ENCODE data around the gene EFCC1.

EFCC1 gene

DNA sequence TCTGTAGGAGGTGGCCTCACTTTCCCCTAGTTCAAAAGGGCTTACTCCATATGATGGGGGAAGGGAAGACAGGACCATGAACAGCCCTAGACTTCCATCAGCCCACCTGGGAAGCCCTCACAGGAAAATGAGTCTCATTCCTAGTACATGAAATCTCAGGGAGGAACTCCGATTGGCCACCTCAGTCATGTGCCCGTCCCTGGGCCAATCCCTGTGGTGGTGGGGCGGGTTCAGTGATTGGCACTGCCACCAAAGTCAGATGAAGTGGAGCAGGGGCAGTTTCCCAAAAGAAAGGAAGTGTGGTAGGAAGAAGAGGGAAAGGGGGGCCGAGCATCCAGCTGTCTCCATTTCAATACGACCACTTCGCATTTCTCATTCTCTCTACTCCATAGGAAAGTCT, 33.5 kb downstream of the EFCC1 start:
- no peak for TF ChIP-seq SNAI2 (CRISPR knock-in tag; IDR thresholded peaks at IDR 0.05)
- TF ChIP-seq, protein P1, sequence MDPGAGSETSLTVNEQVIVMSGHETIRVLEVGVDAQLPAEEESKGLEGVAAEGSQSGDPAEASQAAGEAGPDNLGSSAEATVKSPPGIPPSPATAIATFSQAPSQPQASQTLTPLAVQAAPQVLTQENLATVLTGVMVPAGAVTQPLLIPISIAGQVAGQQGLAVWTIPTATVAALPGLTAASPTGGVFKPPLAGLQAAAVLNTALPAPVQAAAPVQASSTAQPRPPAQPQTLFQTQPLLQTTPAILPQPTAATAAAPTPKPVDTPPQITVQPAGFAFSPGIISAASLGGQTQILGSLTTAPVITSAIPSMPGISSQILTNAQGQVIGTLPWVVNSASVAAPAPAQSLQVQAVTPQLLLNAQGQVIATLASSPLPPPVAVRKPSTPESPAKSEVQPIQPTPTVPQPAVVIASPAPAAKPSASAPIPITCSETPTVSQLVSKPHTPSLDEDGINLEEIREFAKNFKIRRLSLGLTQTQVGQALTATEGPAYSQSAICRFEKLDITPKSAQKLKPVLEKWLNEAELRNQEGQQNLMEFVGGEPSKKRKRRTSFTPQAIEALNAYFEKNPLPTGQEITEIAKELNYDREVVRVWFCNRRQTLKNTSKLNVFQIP (CRISPR knock-in tag; IDR thresholded peaks at IDR 0.05; ENCODE audit: borderline replicate concordance, low read depth) = no peak
- no peak for TF ChIP-seq ZFP3 (CRISPR knock-in tag; IDR thresholded peaks at IDR 0.05)
- TF ChIP-seq, protein P2, sequence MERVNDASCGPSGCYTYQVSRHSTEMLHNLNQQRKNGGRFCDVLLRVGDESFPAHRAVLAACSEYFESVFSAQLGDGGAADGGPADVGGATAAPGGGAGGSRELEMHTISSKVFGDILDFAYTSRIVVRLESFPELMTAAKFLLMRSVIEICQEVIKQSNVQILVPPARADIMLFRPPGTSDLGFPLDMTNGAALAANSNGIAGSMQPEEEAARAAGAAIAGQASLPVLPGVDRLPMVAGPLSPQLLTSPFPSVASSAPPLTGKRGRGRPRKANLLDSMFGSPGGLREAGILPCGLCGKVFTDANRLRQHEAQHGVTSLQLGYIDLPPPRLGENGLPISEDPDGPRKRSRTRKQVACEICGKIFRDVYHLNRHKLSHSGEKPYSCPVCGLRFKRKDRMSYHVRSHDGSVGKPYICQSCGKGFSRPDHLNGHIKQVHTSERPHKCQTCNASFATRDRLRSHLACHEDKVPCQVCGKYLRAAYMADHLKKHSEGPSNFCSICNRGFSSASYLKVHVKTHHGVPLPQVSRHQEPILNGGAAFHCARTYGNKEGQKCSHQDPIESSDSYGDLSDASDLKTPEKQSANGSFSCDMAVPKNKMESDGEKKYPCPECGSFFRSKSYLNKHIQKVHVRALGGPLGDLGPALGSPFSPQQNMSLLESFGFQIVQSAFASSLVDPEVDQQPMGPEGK (CRISPR knock-in tag; IDR thresholded peaks at IDR 0.05; ENCODE audit: borderline replicate concordance) = no peak
- no peak for TF ChIP-seq OSR1 (CRISPR knock-in tag; IDR thresholded peaks at IDR 0.05)
- TF ChIP-seq ISL1 (CRISPR knock-in tag; IDR thresholded peaks at IDR 0.05) = no peak
- TF ChIP-seq TCF4 (CRISPR knock-in tag; IDR thresholded peaks at IDR 0.05; ENCODE audit: borderline replicate concordance) = no peak
- TF ChIP-seq ZNF565 (CRISPR knock-in tag; conservative IDR thresholded peaks at IDR 0.05; ENCODE audit: low read depth) = no peak
- no peak for TF ChIP-seq BACH2 (CRISPR knock-in tag; IDR thresholded peaks at IDR 0.05; ENCODE audit: borderline replicate concordance)
- no peak for TF ChIP-seq GLIS3 (CRISPR knock-in tag; IDR thresholded peaks at IDR 0.05)
- no peak for TF ChIP-seq ZC3H10 (CRISPR knock-in tag; IDR thresholded peaks at IDR 0.05)
- TF ChIP-seq, protein P3, sequence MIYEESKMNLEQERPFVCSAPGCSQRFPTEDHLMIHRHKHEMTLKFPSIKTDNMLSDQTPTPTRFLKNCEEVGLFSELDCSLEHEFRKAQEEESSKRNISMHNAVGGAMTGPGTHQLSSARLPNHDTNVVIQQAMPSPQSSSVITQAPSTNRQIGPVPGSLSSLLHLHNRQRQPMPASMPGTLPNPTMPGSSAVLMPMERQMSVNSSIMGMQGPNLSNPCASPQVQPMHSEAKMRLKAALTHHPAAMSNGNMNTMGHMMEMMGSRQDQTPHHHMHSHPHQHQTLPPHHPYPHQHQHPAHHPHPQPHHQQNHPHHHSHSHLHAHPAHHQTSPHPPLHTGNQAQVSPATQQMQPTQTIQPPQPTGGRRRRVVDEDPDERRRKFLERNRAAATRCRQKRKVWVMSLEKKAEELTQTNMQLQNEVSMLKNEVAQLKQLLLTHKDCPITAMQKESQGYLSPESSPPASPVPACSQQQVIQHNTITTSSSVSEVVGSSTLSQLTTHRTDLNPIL (CRISPR knock-in tag; IDR thresholded peaks at IDR 0.05; ENCODE audit: low read depth) = no peak
- no peak for TF ChIP-seq ZNF8 (CRISPR knock-in tag; IDR thresholded peaks at IDR 0.05)
- TF ChIP-seq ZFP30 (CRISPR knock-in tag; IDR thresholded peaks at IDR 0.05) = no peak
- no peak for TF ChIP-seq TOX (CRISPR knock-in tag; IDR thresholded peaks at IDR 0.05; ENCODE audit: borderline replicate concordance)
- TF ChIP-seq PPARA (CRISPR knock-in tag; IDR thresholded peaks at IDR 0.05; ENCODE audit: borderline replicate concordance) = no peak
- TF ChIP-seq, protein P4, sequence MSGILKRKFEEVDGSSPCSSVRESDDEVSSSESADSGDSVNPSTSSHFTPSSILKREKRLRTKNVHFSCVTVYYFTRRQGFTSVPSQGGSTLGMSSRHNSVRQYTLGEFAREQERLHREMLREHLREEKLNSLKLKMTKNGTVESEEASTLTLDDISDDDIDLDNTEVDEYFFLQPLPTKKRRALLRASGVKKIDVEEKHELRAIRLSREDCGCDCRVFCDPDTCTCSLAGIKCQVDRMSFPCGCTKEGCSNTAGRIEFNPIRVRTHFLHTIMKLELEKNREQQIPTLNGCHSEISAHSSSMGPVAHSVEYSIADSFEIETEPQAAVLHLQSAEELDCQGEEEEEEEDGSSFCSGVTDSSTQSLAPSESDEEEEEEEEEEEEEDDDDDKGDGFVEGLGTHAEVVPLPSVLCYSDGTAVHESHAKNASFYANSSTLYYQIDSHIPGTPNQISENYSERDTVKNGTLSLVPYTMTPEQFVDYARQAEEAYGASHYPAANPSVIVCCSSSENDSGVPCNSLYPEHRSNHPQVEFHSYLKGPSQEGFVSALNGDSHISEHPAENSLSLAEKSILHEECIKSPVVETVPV (CRISPR knock-in tag; IDR thresholded peaks at IDR 0.05) = no peak
- no peak for TF ChIP-seq ZNF70 (CRISPR knock-in tag; IDR thresholded peaks at IDR 0.05)
- TF ChIP-seq CSDC2 (CRISPR knock-in tag; IDR thresholded peaks at IDR 0.05) = no peak
- ATAC-seq = peak; percentile 73

DNA sequence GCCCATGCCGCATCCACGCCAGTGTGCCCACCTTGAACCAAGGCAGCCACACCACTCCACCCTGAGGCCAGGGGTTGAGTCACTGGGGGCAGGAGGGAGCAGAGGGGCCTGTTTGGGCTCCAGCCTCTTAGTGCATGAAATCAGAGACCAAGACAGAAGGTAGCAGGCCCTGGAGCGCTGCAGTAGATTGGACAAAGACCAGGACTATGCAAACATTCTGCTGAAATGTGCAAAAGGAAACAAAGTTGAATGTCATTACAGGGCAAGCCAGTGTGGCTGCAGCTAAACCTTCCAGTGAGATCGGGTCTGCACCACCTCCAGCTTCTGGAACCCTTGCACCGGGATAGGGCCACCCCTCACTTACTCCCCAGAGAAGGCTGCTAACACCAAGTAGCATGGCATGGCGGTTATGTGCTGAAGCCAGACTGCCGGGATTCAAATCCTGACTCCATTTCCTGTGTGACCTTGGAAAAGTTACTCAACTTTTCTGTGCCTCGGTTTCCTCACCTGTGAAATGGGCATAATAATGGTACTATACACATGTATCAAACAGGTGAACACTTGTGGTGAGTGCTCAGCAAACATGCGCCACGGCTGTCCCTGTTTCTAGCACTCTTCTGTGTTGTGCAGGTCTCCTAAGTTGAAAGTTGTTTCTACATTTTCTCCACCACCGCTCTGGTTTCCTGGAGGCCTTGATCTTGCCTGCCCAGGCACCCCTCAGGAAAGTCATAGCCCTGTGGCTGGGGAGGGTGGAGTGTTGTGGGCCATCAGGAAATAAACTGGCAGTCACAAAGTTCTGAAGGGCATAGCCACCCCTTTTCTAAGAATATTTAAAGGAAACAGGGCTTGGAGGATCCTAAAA, 34.5 kb downstream of the EFCC1 start:
- ATAC-seq = no peak
- TF ChIP-seq, protein P2 (CRISPR knock-in tag; IDR thresholded peaks at IDR 0.05; ENCODE audit: borderline replicate concordance) = no peak
- TF ChIP-seq ZNF70 (CRISPR knock-in tag; IDR thresholded peaks at IDR 0.05) (no peak), BACH2 (CRISPR knock-in tag; IDR thresholded peaks at IDR 0.05; ENCODE audit: borderline replicate concordance) (no peak), ZC3H10 (CRISPR knock-in tag; IDR thresholded peaks at IDR 0.05) (no peak), ISL1 (CRISPR knock-in tag; IDR thresholded peaks at IDR 0.05) (no peak), ZNF8 (CRISPR knock-in tag; IDR thresholded peaks at IDR 0.05) (no peak), GLIS3 (CRISPR knock-in tag; IDR thresholded peaks at IDR 0.05) (no peak), RARB (CRISPR knock-in tag; IDR thresholded peaks at IDR 0.05) (no peak), TOX (CRISPR knock-in tag; IDR thresholded peaks at IDR 0.05; ENCODE audit: borderline replicate concordance) (no peak), PPARA (CRISPR knock-in tag; IDR thresholded peaks at IDR 0.05; ENCODE audit: borderline replicate concordance) (no peak), ZNF565 (CRISPR knock-in tag; conservative IDR thresholded peaks at IDR 0.05; ENCODE audit: low read depth) (no peak)
- TF ChIP-seq, protein P3 (CRISPR knock-in tag; IDR thresholded peaks at IDR 0.05; ENCODE audit: low read depth) = no peak
- TF ChIP-seq, protein P5, sequence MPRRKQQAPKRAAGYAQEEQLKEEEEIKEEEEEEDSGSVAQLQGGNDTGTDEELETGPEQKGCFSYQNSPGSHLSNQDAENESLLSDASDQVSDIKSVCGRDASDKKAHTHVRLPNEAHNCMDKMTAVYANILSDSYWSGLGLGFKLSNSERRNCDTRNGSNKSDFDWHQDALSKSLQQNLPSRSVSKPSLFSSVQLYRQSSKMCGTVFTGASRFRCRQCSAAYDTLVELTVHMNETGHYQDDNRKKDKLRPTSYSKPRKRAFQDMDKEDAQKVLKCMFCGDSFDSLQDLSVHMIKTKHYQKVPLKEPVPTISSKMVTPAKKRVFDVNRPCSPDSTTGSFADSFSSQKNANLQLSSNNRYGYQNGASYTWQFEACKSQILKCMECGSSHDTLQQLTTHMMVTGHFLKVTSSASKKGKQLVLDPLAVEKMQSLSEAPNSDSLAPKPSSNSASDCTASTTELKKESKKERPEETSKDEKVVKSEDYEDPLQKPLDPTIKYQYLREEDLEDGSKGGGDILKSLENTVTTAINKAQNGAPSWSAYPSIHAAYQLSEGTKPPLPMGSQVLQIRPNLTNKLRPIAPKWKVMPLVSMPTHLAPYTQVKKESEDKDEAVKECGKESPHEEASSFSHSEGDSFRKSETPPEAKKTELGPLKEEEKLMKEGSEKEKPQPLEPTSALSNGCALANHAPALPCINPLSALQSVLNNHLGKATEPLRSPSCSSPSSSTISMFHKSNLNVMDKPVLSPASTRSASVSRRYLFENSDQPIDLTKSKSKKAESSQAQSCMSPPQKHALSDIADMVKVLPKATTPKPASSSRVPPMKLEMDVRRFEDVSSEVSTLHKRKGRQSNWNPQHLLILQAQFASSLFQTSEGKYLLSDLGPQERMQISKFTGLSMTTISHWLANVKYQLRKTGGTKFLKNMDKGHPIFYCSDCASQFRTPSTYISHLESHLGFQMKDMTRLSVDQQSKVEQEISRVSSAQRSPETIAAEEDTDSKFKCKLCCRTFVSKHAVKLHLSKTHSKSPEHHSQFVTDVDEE (CRISPR knock-in tag; IDR thresholded peaks at IDR 0.05) = no peak

All from SK-N-SH treated with all-trans-retinoic acid at 6 μM for 48 hours (cell line).